CD4-positive, alpha-beta T cell treated with Interferon alpha-2 for 1 hour (primary cell): ENCODE measurements around the gene XRN2.
"Not testable (repeated sequence)": the region's sequence is repeated elsewhere in the genome, so short reads cannot be mapped to it uniquely, and the experiment has no call there.

Source experiments
- DNase-seq, 2 donors: peaks; one replicate each; pipeline ENCODE4 v3.0.0-alpha.2; 2020 to 2022

The XRN2 gene

DNA sequence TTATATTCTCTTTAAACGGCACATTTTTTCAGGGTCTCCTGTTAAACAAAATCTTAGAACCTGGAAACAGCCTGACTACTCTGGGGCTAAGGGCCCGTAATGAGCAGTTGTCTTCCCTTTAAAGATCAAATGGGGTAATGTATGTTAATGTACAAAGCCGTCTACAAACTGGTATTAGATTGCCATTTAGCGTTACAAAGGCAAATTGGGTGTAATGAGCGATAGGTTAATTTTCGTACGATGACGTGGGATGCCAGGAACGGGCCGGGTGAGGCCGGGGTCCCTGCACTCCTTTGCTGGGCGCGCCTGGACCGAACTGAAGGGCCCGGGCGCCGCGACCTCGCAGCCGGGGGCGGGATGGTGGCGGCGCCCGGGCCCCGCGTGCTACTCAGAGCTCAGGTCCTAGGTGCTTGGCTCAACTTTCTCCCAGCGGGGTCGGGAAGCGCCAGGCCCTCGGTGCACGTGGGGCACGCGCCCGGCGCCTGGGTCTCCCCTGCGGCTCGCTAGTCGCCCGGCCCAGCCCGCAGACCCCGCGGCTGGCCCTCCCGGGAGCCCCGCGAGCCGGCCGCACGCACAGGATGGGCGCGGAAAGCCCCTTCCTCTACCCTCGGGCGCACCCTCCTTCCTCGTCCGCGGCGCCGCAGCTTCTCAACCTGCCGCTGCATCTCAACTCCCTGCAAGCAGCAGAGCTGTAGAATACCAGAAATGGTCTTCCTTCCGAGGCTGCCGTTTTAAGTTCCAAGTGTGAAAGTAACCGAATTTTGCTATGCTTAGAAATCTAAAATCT is 88.2 kb downstream of the XRN2 start:
- DNase-seq: no peak

GRCh38 chr20:21391972-21392352 is 88.8 kb downstream of the XRN2 start:
- no peak for DNase-seq

GRCh38 chr20:21393166-21393565 is 90.0 kb downstream of the XRN2 start:
- no peak for DNase-seq

GRCh38 chr20:21393816-21394519 is 90.8 kb downstream of the XRN2 start:
- no peak for DNase-seq

DNA sequence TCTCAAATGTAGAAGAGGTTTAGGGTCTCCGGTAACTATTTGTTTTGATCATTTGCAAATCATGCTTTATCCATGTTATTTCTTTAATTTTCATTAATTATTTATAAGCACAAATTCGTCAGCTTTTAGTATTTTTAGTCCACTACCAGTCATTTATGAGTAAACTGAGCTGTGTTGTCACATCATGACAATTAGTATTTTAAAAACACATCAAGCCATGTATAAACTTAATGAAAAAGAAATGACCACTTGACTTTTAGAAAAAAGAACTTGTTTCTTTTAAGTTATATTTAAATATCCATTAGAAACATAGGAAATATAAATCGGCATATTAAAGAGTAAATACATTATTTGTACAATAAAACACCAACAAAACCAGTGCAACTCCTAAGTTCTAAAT is 91.4 kb downstream of the XRN2 start:
- DNase-seq: no peak

DNA sequence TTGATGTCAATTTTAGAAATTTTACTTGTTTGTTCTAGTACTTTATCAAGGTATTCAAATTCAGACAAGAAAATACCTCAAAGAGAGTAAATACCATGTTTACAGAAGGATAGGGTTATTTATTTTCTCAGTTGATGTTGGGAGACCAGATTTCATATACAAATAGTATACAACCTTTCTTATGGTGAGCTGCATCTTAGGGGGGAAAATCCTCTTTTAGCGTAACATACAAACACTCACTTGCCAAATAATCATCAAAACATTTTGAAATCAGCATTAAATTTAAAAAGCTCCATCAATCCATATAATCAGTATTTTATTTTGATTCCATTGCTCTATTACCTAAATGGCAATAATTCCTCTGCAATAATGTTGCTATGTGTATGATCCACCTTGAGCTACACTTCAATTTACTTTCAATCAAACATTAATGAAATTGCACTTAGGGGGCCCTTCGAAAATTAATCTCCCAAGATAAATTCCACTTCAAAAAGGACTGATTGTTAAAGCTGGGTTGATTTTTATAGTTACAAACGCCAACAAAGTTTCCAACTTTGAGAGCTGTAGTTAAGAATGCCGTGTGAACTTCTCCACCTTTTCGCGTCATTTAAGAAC is 92.0 kb downstream of the XRN2 start:
- no peak for DNase-seq

- peak; percentile 30 to 49 for DNase-seq
Measured at GRCh38 chr20:21395666-21396598, 92.8 kb downstream of the XRN2 start.

- no peak for DNase-seq
Measured at GRCh38 chr20:21396599-21397340, 93.6 kb downstream of the XRN2 start.

- no peak for DNase-seq
Measured at GRCh38 chr20:21397341-21398108, 94.4 kb downstream of the XRN2 start, which contains the start of gene NKX2-4. TSS of gene NKX2-4 (minus strand) at chr20:21397526. CDS start at chr20:21397399, 127 bp downstream.

DNA sequence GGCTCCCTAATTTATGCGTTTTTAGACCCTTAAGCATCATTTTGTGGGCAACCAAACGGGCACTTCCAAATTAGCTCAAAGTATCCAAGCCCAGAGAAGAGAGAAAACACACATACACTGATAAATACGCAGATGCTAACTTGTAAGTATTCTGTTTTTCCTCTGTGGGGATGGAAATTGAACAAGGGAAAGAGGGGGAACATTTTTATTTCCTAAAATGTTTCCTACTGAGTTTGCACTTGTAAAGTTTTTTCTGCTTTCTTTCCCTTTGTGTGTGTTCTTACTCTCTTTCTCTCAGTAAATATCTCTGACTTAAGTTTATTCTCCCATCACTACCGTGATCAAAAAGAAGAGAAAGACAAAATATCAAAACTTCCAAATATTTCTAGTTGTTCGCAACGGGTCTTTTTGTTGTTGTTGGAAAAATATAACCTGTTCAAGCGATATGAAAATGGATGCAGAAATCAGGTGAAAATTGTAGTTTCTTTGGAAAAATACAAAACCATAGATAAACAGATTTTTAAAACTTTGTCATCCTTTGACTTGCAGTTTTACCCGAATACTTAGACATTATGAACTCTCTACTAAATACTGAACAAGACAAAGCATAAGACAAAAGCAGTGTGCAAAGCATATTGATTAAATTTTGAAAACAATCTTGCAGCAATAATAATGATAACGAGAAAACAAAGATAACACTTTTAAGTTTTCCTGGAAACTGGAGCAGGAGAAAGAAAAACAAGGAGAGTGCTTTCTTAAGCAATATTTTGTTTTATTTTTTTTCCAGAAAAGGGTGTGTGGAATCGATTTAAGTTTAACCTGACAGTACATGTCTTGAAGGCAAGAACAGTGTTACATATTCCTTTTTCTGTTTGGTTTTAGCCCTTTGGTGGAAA is 95.2 kb downstream of the XRN2 start:
- DNase-seq: no peak

- no peak for DNase-seq
Measured at GRCh38 chr20:21399005-21399475, 95.9 kb downstream of the XRN2 start.

- DNase-seq: no peak
Measured at GRCh38 chr20:21411725-21412124, 108.6 kb downstream of the XRN2 start.

DNA sequence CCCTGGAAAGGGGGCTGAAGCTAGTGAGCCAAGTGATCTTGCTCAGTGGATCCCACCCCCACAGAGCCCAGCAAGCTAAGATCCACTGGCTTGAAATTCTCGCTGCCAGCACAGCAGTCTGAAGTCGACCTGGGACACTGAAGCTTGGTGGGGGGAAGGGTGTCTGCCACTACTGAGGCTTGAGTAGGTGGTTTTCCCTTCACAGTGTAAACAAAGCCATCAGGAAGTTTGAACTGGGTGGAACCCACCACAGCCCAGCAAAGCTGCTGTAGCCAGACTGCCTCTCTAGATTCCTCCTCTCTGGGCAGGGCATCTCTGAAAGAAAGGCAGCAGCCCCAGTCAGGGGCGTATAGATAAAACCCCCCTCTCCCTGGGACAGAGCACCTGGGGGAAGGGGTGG is 110.9 kb downstream of the XRN2 start:
- DNase-seq: peak in 1 of 2 donors; percentile 14

GRCh38 chr20:21419147-21419546 is 116.0 kb downstream of the XRN2 start:
- DNase-seq: not testable (repeated sequence)

DNA sequence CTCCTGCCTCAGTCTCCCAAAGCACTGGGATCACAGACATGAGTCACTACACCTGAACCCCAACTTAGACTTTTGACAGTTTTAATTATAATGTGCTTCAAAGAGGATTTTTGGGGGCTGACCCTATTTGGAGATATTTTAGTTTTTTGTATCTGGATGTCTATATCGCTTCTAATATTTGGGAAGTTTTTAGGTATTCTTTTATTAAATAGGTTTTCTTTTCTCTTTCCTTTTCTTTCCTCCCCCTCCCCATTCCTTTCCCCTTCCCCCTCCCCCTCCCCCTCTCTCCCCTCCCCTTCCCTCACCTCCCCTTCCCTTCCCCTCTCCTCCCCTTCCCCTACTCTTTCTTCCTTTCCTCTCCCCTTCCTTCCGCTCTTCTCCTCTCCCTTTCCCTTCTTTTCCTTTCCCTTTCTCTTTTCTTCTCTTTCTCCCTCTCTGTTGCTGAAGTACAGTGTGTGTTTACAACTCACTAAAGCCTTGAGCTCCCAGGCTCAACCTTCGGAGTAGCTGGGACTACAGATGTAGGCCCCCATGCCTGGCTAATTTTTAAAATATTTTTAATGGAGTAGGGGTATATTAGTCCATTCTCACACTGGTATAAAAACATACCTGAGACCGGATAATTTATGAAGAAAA is 118.6 kb downstream of the XRN2 start:
- DNase-seq: no peak

DNA sequence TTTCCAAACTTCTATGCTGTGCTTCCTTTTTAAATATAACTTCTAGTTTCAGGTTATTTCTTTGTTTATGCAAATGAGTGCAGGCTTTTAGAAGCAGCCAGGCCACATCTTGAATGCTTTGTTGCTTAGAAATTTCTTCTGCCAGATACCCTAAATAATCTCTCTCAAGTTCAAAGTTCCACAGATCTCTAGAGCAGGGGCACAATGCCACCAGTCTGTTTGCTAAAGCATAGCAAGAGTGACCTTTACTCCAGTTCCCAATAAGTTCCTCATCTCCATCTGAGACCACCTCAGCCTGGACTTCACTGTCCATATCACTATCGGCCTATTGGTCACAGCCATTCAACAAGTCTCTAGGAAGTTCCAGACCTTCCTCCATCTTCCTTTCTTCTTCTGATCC is 120.6 kb downstream of the XRN2 start:
- DNase-seq: not testable (repeated sequence)

DNA sequence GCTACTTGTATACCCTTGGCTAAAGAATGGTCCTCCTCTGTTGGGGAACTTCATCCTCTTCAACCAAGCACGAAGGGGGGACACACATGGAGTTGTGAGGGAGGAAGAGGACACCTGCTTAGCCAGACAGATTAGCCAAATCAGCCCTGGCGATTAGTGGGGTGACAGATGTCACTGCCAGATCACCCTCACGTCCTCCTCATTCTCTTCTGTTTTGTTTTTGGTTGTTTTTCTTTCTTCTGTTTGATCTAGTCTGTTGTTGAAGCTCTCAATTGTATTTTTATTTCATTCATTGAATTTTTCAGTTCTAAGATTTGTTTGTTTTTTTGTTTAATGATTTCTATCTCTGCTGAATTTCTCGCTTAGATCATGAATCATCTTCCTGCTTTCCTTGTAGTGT is 121.7 kb downstream of the XRN2 start:
- no peak for DNase-seq

- DNase-seq: no peak
Measured at GRCh38 chr20:21430020-21430419, 126.9 kb downstream of the XRN2 start.

GRCh38 chr20:21432911-21433310 is 129.8 kb downstream of the XRN2 start:
- DNase-seq: no peak
